ENCODE data around the gene RAB11FIP3.

DNA sequence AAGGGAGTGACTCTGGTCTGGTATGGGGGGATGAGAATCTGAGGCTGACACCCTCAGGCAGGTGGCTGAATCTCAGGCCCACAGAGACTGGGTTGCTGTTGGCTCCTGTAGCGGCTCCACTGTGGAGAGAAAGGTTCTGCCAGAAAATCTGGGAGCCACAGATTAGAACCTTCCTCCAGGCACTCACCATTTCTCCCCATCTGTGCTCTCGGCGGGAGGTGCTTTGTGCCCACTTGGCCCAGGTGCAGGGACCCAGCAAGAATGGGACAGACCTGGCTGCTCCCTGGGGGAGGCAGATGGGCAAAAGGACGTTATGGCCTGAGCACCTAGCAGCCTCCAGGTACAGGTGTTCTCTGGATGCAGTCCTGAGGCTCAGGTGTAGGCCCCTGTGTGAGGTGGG lies 20.1 kb downstream of the RAB11FIP3 start:
- TF ChIP-seq, protein P1, sequence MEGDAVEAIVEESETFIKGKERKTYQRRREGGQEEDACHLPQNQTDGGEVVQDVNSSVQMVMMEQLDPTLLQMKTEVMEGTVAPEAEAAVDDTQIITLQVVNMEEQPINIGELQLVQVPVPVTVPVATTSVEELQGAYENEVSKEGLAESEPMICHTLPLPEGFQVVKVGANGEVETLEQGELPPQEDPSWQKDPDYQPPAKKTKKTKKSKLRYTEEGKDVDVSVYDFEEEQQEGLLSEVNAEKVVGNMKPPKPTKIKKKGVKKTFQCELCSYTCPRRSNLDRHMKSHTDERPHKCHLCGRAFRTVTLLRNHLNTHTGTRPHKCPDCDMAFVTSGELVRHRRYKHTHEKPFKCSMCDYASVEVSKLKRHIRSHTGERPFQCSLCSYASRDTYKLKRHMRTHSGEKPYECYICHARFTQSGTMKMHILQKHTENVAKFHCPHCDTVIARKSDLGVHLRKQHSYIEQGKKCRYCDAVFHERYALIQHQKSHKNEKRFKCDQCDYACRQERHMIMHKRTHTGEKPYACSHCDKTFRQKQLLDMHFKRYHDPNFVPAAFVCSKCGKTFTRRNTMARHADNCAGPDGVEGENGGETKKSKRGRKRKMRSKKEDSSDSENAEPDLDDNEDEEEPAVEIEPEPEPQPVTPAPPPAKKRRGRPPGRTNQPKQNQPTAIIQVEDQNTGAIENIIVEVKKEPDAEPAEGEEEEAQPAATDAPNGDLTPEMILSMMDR (IDR thresholded peaks at IDR 0.05) = no peak
- no peak for TF ChIP-seq POLR2A (IDR thresholded peaks at IDR 0.05)

Data from adrenal gland (tissue), 5 donors.